ENCODE measurements around the gene C5orf22. TPM values are rescaled to one million over a fixed set of nuclear protein-coding genes. Genes with fewer than 3 reads are reported as not detected.
A peak's percentile ranks its signal among the peaks of the same experiment; 100 is the strongest.
"Not testable (repeated sequence)": the region's sequence is repeated elsewhere in the genome, so short reads cannot be mapped to it uniquely, and the experiment has no call there.

The C5orf22 gene
- total RNA-seq, 2 experiments from 2014 or later = 27.2 to 29.9 TPM

DNA sequence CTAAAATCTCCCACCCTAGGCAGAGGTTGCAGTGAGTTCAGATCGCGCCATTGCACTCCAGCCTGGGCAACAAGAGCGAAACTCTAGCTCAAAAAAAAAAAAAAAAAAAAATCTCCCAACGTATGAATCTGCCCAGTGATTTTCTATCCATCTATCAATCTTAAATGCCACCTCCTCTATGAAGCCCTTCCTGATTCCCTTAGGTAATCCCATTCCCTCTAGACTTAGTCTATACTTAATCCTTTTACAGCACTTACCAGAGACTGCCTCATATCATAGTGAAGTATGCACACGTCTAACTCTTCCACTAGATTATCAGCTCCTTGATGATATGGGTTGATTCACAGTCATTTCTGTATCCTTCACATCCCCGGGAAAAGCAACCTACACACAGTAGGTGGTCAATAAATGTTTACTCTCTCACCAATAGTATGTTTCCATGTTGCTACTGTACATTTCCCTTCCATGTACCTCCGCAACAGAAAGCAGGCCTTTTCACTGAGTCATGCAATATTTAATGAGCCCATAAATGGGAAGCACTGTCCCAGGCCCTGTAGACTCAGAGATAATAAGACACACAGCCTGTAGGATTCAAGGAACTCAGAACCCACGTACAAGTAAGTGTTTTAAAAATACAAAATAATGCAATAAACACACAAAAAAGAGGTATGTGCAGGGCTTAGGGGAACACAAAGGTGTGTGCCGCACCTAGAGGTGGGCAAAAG is 1.4 kb upstream of the C5orf22 start:
- Mint-ChIP-seq H3K4me3 (peak overlapping the region; percentile 93), H3K9me3 (no peaks in the 10 kb centered on the region), H3K27me3 (no peaks in the 10 kb centered on the region), H3K27ac (peak overlapping the region; percentile 39), H3K4me1 (peaks cover 27% of the 10 kb centered on the region), H3K36me3 (peaks cover 28% of the 10 kb centered on the region)
- DNase-seq (no peak), ATAC-seq (ENCODE audit: low read depth) (no peak)
- POLR2A ChIA-PET = interaction anchor here (1.2 kb wide), 1 partner anchor 16 kb away, joined by 3 read pairs; no protein-coding TSS in a partner anchor

GRCh38 chr5:31531543-31531887 is 586 bp upstream of the C5orf22 start:
- DNase-seq (no peak), ATAC-seq (ENCODE audit: low read depth) (peak; percentile 41)
- Mint-ChIP-seq H3K4me1 (peaks cover 27% of the 10 kb centered on the region), H3K4me3 (peak overlapping the region; percentile 93), H3K9me3 (no peaks in the 10 kb centered on the region), H3K36me3 (peaks cover 27% of the 10 kb centered on the region), H3K27ac (peak overlapping the region; percentile 81), H3K27me3 (no peaks in the 10 kb centered on the region)
- POLR2A ChIA-PET = interaction anchor here (0.9 to 1.2 kb wide), 2 partner anchors 9 to 15 kb away, joined by 3 to 4 read pairs; no protein-coding TSS in a partner anchor

GRCh38 chr5:31534527-31535046 is 2.5 kb downstream of the C5orf22 start:
- Mint-ChIP-seq H3K9me3 (no peaks in the 10 kb centered on the region), H3K27me3 (no peaks in the 10 kb centered on the region), H3K4me1 (peaks cover 27% of the 10 kb centered on the region), H3K4me3 (peak overlapping the region; percentile 9), H3K36me3 (peaks cover 12% of the 10 kb centered on the region), H3K27ac (no peak overlapping the region)
- DNase-seq (no peak), ATAC-seq (ENCODE audit: low read depth) (no peak)
- POLR2A ChIA-PET = no interaction called here

GRCh38 chr5:31536873-31537272 is 4.8 kb downstream of the C5orf22 start:
- POLR2A ChIA-PET = no interaction called here
- DNase-seq = no peak
- H3K27me3 Mint-ChIP-seq = no peaks in the 10 kb centered on the region
- peaks cover 14% of the 10 kb centered on the region for H3K36me3 Mint-ChIP-seq
- no peak overlapping the region for H3K27ac Mint-ChIP-seq
- ATAC-seq (ENCODE audit: low read depth) = no peak
- no peak overlapping the region for H3K4me3 Mint-ChIP-seq
- peaks cover 11% of the 10 kb centered on the region for H3K4me1 Mint-ChIP-seq
- no peaks in the 10 kb centered on the region for H3K9me3 Mint-ChIP-seq

DNA sequence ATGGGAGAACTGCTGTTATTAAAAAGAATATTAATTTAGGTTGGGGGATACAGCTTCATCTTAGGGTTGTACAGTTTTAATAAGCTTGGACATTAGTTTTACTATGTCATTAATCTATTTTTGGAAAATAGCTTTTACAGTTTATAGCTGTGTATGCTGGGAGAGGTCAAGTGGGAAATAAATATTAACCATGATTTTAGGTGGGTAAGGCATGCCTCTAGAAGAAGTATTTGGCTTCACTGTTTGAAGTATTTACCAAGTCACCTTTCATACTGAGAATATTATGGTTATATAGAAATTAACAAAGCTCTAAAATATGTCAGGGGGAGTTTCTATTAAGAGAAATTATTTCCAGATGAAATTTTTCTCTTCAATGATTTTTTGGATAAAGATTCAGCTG is 5.2 kb downstream of the C5orf22 start:
- H3K27ac Mint-ChIP-seq = no peak overlapping the region
- POLR2A ChIA-PET = no interaction called here
- H3K27me3 Mint-ChIP-seq = no peaks in the 10 kb centered on the region
- H3K4me3 Mint-ChIP-seq = no peak overlapping the region
- peaks cover 16% of the 10 kb centered on the region for H3K36me3 Mint-ChIP-seq
- ATAC-seq (ENCODE audit: low read depth) (no peak), DNase-seq (no peak)
- no peaks in the 10 kb centered on the region for H3K9me3 Mint-ChIP-seq
- H3K4me1 Mint-ChIP-seq = peaks cover 11% of the 10 kb centered on the region

DNA sequence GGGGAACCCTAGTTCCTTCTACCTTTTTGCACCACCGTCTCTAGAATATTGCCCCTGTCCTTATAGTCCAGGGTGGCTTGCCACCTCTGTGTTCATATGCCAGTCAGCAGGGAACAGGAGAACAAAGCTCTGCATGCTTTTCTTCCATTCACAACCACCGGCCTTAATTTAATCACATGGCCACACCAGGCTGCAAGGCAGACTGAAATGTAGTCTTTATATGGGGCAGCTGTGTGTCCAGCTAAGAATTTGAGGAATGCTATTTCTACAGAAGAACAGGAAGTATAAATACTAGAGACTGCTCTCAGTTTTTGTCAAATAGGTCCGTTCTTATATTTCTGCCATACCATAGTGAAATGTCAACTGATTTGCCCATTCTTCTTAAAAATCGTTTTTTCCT is 5.8 kb downstream of the C5orf22 start:
- H3K4me3 Mint-ChIP-seq = no peak overlapping the region
- POLR2A ChIA-PET = no interaction called here
- no peaks in the 10 kb centered on the region for H3K27me3 Mint-ChIP-seq
- no peak for DNase-seq
- H3K27ac Mint-ChIP-seq = no peak overlapping the region
- no peaks in the 10 kb centered on the region for H3K9me3 Mint-ChIP-seq
- H3K36me3 Mint-ChIP-seq = peaks cover 21% of the 10 kb centered on the region
- no peak for ATAC-seq (ENCODE audit: low read depth)
- H3K4me1 Mint-ChIP-seq = peaks cover 11% of the 10 kb centered on the region

DNA sequence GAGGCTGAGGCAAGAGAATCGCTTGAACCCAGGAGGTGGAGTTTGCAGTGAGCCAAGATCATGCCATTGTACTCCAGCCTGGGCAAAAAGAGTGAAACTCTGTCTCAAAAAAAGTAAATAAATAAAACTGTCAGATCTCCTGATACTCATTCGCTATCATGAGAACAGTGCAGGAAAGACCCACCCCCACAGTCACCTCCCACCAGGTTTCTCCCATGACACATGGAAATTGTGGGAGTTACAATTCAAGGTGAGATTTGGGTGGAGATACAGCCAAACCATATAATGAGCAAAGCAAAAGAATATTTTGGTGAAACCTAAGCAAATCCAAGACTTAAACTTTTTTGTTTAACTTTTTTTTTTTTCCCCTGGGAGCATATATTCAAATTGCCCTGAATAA is 17.0 kb downstream of the C5orf22 start:
- H3K27me3 Mint-ChIP-seq; DNase-seq; ATAC-seq (ENCODE audit: low read depth); H3K4me1 Mint-ChIP-seq; H3K4me3 Mint-ChIP-seq; H3K27ac Mint-ChIP-seq; H3K9me3 Mint-ChIP-seq; POLR2A ChIA-PET: not testable (repeated sequence)
- H3K36me3 Mint-ChIP-seq = peaks cover 55% of the 10 kb centered on the region

DNA sequence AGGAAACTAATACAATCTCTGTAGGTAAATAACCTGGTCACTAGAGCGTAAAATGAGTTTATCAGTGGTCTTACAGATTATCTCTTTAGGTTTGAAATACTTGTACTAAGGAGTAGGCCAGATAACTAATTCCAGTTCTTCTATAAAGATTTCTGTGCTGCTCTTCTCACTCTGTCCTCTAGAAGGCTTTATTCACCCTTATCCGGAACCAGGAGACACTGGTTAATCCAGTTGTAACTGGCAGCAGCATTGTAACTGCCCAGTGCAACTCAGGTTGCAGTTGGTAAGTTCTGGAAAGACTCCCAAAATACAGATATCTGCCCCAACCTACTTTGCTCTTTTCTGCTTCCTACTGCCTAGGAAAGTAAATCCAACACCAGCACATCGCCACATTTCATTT is 19.8 kb downstream of the C5orf22 start:
- no peak overlapping the region for H3K4me3 Mint-ChIP-seq
- DNase-seq (no peak), ATAC-seq (ENCODE audit: low read depth) (no peak)
- no peaks in the 10 kb centered on the region for H3K27me3 Mint-ChIP-seq
- H3K4me1 Mint-ChIP-seq = no peaks in the 10 kb centered on the region
- no peaks in the 10 kb centered on the region for H3K9me3 Mint-ChIP-seq
- POLR2A ChIA-PET = no interaction called here
- no peak overlapping the region for H3K27ac Mint-ChIP-seq
- peaks cover 58% of the 10 kb centered on the region for H3K36me3 Mint-ChIP-seq

DNA sequence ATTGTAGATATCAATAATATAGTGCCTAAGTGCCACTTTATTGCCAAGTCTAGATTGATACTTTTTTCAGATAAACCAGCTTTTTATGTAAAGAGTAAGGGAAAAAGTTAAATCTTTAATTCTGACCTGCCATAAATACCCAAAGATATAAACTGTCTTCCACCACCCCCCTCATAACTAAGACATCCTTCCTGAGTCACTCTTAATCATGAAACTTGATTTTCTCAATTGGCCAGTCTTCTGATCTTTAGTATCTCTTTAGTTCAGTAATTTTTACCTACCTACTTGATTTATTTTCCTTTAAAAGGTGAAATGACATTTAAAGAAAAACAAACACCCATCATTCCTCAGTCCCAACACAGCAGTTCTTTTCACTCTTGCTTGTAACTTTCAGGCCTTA is 21.8 kb downstream of the C5orf22 start:
- no peak for ATAC-seq (ENCODE audit: low read depth)
- no peaks in the 10 kb centered on the region for H3K27me3 Mint-ChIP-seq

DNA sequence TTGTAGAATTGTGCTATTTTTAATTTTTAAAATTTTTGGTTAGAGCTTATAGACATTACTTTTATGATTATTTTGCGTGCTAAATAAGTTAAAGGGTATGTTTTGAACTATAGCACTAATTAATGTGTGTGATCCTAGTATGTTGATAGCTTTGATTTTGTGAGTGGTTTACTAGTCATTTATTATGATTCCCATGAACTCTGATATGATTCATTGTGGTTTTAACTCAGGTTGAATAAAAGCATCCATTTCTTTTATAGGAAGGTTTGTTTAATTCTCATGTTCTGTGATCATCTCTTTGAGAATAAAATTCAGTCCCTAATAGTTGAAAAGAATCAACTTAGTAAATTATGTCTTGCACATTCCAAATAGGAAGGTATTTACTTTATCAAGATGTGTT is 22.5 kb downstream of the C5orf22 start:
- Mint-ChIP-seq H3K4me3 (no peak overlapping the region), H3K27me3 (no peaks in the 10 kb centered on the region), H3K36me3 (peaks cover 44% of the 10 kb centered on the region), H3K27ac (no peak overlapping the region), H3K9me3 (no peaks in the 10 kb centered on the region), H3K4me1 (no peaks in the 10 kb centered on the region)
- DNase-seq (no peak), ATAC-seq (ENCODE audit: low read depth) (no peak)
- POLR2A ChIA-PET = no interaction called here

More for the DNA sequence above, 21.8 kb downstream of the C5orf22 start:
- DNase-seq = no peak
- Mint-ChIP-seq H3K4me3 (no peak overlapping the region), H3K4me1 (no peaks in the 10 kb centered on the region), H3K9me3 (no peaks in the 10 kb centered on the region), H3K36me3 (peaks cover 44% of the 10 kb centered on the region), H3K27ac (no peak overlapping the region)
- POLR2A ChIA-PET = no interaction called here

GRCh38 chr5:31556461-31556860 is 24.4 kb downstream of the C5orf22 start:
- no peaks in the 10 kb centered on the region for H3K9me3 Mint-ChIP-seq

GRCh38 chr5:31559942-31560341 is 27.8 kb downstream of the C5orf22 start:
- ATAC-seq (ENCODE audit: low read depth) (no peak), DNase-seq (no peak)
- H3K27ac Mint-ChIP-seq = no peak overlapping the region
- peaks cover 1% of the 10 kb centered on the region for H3K9me3 Mint-ChIP-seq
- H3K36me3 Mint-ChIP-seq = peaks cover 16% of the 10 kb centered on the region
- no peak overlapping the region for H3K4me3 Mint-ChIP-seq
- no peaks in the 10 kb centered on the region for H3K4me1 Mint-ChIP-seq
- no peaks in the 10 kb centered on the region for H3K27me3 Mint-ChIP-seq
- POLR2A ChIA-PET = no interaction called here

More at GRCh38 chr5:31556461-31556860, 24.4 kb downstream of the C5orf22 start:
- Mint-ChIP-seq H3K36me3 (peaks cover 38% of the 10 kb centered on the region), H3K27ac (no peak overlapping the region), H3K4me3 (no peak overlapping the region), H3K27me3 (no peaks in the 10 kb centered on the region), H3K4me1 (no peaks in the 10 kb centered on the region)
- ATAC-seq (ENCODE audit: low read depth) = no peak
- POLR2A ChIA-PET = no interaction called here
- no peak for DNase-seq

DNA sequence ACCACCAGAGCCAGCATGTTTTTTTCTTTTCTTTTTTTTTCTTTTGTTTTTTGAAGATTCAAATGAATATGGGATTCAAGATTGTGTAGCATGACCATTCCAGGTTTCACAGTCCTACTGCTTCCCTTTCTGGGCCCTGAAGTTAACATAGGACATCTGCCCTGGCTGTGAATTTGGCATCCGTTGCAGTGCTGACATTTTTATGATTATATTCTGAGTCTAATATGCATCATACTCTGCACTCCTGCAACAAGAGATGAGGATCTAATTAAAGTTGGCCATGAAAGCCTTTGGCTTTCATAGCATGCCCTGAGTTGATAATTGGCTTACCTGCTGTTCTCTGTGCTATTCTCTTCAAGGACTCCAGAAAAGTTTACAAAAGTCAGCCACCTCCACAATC is 29.8 kb downstream of the C5orf22 start:
- POLR2A ChIA-PET = no interaction called here
- Mint-ChIP-seq H3K4me3 (no peak overlapping the region), H3K36me3 (peaks cover 8% of the 10 kb centered on the region), H3K4me1 (no peaks in the 10 kb centered on the region), H3K27ac (no peak overlapping the region), H3K27me3 (no peaks in the 10 kb centered on the region), H3K9me3 (peaks cover 8% of the 10 kb centered on the region)
- no peak for DNase-seq
- no peak for ATAC-seq (ENCODE audit: low read depth)

DNA sequence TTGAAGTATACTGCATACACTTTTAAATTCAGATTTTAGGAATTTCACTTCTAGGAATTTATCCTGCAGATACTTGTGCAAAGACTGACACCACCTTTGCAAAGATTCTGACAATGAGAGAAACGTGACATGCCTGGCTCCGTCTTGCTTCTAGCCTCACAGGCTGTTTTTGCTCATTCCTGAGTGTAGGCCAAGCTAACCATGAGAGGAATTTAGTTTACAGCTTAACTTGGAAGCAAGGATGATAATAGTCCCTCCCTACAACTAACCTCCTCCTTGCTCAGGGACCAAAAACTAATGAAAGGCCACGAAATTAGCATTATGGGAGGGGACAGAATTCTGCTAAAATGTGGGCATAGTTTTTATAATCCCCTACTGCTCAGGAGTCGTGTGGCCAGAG is 31.1 kb downstream of the C5orf22 start:
- peaks cover 8% of the 10 kb centered on the region for H3K9me3 Mint-ChIP-seq
- peaks cover 4% of the 10 kb centered on the region for H3K36me3 Mint-ChIP-seq
- DNase-seq = no peak
- no peak overlapping the region for H3K4me3 Mint-ChIP-seq
- no peak for ATAC-seq (ENCODE audit: low read depth)
- no peak overlapping the region for H3K27ac Mint-ChIP-seq
- POLR2A ChIA-PET = no interaction called here
- H3K27me3 Mint-ChIP-seq = no peaks in the 10 kb centered on the region
- no peaks in the 10 kb centered on the region for H3K4me1 Mint-ChIP-seq

All from activated naive CD8-positive, alpha-beta T cell treated with anti-CD3 and anti-CD28 coated beads, Interleukin-2, amount 10 ng/mL, durations not matched to agents 7 days and 5 days (primary cell).